HG03095 (cell line): Measurements from ENCODE around the gene ITGB2.

Experiments used
- ATAC-seq: cut with Tn5 transposase; IDR thresholded peaks from one replicate; pipeline ENCODE4 v1.9.1; 2021; ENCODE audit warnings: moderate library complexity; ENCODE audit not compliant: unreplicated experiment

Gene ITGB2

DNA sequence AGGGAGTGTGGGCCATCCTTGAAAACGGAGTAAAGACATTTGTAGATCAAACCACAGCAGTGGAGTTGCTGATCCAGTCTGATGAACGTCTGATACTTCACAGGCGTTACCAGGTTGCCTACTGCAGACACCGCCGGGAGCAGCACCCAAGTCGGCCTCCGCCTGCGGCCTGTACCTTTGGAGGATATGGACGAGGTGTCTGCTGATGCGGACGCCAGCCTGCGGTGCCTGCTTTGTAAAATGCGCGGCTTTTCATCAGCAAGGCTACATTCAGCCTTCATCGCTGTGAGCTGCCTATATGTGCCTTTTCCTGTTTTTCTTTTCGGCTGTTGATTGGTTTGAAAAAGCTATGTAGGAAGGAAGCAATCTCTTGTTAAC lies 35.1 kb upstream of the ITGB2 start:
- ATAC-seq: no peak

- ATAC-seq: no peak
Measured at GRCh38 chr21:44955141-44955797, 34.6 kb upstream of the ITGB2 start.

- ATAC-seq: no peak
Measured at GRCh38 chr21:44954281-44954771, 33.6 kb upstream of the ITGB2 start.

- ATAC-seq: no peak
Measured at GRCh38 chr21:44953628-44954021, 32.9 kb upstream of the ITGB2 start.

DNA sequence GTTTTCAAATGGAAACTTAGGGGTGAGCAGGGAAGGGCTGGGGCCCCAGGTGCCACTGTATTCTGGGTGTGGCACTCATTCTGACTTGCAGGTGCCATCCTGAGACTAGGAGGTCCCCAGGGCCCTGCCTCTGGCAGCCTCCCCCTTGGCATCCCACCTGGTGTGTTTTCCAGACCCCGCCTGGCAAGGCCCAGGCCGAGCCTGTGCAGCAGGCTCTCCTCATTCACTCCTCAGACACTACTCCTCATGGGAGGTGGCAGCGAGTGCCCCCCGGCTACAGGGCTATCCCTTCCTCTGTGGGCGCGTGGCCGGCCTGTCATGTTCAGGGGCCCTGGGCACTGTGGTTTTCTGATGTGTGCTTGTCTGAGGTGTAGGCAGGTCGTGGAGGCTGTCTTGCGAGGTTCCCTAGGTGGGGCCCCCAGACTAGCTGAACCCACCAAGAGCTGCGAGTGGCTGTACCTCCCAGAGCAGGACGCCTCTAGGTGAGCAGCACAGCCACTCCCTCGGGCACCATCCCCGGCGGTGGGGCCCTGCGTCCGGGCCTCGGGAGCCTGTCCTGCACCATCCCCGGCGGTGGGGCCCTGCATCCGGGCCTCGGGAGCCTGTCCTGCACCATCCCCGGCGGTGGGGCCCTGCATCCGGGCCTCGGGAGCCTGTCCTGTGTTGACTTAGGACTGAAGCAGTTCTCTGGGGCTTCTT lies 32.4 kb upstream of the ITGB2 start:
- ATAC-seq: no peak

- ATAC-seq: no peak
Measured at GRCh38 chr21:44952116-44952928, 31.6 kb upstream of the ITGB2 start.

DNA sequence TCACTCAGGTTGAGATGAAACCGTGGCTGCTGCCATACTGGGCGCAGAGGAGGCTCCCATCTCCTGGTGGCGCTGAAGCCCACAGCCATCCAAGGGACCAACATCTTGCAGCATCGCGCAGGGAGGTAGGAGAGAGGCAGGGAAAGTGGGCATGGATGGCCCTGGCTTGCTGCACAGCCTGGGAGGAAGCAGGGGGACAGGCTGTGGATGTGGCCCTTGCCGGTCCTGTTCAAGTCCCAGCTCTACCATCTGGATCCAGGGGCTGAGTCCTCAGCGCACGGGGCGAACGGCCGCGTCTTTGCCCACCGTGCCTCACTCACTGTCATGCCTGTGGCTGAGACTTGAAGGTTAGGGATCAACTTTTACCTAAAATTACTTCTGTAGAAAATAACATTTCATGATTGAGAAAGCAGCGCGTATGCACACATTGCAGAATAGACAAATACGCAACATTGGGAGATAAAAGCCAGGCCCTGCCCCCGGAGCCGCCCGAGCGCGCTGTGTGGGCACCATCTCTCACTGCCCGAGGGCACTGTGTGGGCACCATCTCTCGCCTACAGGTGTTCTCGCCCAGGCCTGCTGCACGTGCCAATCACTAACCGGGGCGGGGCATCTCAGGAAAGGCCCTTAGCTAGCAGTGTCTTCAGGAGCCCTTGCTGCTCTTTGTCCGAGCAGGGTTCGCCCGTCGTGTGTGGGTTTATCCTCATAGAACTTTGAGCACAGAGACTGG lies 30.7 kb upstream of the ITGB2 start:
- ATAC-seq: no peak

DNA sequence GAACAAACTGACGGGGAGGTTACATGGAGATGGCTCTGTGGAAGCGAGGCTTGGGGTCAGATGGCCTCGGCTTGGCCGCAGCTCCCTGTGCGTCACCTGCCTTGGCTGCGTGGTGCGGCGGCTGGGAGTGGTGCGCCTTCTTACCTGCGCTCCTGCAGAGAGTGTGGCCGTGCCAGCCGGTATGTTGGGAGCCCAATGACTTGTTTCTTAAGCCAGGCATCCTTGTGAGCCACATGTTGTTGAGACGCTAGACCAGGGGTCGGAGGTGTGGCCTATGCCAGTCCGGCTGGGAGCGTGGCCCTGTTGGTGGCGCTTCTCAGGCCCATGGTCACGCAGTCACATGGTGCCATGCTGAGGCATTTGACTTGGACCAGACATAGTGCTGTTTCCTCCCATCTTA lies 29.7 kb upstream of the ITGB2 start:
- no peak for ATAC-seq

GRCh38 chr21:44949779-44950198 lies 29.1 kb upstream of the ITGB2 start:
- no peak for ATAC-seq

DNA sequence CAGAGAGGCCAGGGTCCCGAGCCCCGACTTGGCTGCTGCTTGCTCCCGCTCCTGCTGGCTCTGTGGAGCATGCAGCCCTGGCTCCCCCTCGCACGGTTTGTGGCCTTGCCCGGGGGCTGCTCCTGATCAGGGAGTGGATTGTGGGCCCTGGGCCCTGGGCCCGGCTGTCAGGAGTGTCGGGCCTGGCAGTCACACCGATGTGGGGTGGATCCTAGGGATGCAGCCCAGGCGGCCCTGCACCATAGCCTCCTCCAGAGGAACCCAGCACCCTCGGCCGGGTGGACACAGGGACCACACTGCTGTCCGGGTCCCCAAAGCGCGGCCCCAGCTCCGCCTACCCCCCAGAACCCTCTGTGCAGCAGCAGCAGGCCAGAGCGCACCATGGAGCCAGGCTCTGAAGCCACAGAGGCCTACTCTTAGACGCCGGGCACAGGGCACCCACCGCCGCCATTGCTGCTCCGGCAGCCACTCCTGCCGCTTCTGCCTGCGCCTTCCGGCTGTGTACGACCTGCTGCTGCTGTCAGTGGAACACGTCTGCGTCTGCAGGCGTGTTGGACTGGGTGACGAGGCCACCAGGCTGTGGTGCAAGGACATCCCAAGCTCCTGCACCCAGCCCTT lies 28.6 kb upstream of the ITGB2 start:
- no peak for ATAC-seq

DNA sequence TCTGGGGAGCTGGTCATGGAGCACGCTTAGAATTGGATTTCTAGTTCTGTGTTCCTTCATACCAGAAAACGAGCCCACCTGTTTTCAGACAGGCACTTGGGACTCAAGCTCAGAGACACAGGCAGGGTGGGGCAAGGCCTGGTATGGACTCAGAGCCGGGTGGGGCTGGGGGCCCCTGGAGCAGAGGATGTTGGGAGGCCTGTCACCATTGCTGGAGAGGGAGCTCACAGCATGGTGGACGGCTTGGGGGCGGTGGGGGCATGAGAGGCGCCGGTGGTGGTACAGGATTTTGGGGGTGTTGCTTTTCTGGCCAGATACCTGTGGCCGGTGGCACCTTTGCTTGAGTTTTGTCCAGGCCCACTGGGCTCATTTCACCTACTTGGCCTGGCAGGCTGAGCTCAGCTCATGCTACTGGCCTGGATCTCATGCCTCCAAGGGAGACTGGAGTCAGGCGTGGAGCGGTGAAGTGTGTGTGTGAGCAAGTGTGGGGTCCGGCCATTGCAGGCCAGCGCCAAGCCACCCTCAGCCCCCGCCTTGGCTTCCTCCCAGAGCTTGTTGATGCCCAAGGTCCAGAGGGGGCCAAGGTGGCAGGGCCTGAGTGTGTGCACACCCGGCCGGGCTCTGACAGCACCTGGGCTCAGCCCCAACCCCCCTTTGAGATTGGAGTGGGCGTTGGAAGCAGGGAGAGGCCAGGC lies 27.9 kb upstream of the ITGB2 start:
- ATAC-seq: no peak

- no peak for ATAC-seq
Measured at GRCh38 chr21:44947930-44948331, 27.2 kb upstream of the ITGB2 start.

- ATAC-seq: no peak
Measured at GRCh38 chr21:44947111-44947929, 26.6 kb upstream of the ITGB2 start.

DNA sequence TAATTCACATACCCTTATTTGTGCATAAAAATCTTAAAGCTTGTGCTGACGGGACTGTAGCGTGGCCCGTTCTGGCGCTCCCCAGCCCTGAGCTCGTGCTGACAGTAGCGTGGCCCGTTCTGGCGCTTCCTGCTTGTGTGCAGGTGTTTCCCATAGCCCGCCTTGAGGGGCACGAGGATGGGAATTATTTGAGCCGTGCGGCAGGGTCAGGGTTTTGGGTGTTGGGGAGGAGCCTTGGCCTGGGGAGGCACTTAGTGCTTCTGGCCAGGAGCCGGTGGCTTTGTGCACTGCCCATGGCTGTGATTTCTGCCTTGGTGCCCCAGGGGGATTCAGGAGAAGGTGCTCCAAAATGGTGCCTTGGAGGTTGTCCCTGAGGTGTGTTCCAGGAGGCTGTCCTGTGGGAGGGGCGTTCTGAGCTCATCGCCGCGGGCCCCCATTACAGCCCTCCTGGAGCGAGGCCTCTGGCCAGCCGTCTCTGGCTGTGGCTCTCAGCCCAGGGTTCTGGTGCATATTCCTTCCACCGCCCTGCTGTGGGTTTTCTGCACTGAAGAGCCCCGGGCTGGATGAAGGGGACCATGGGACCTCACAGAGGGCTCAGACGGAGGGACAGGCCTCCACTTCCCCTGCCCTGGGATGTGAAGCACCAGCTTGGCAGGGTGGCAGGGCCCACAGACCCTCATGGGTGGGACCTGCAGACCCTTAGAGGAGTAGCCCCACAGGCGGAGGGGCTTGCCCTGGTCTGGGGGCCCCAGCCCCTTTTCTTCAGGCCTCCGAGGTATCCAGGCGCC lies 25.7 kb upstream of the ITGB2 start:
- ATAC-seq: no peak

GRCh38 chr21:44944596-44944995 lies 23.9 kb upstream of the ITGB2 start:
- no peak for ATAC-seq

DNA sequence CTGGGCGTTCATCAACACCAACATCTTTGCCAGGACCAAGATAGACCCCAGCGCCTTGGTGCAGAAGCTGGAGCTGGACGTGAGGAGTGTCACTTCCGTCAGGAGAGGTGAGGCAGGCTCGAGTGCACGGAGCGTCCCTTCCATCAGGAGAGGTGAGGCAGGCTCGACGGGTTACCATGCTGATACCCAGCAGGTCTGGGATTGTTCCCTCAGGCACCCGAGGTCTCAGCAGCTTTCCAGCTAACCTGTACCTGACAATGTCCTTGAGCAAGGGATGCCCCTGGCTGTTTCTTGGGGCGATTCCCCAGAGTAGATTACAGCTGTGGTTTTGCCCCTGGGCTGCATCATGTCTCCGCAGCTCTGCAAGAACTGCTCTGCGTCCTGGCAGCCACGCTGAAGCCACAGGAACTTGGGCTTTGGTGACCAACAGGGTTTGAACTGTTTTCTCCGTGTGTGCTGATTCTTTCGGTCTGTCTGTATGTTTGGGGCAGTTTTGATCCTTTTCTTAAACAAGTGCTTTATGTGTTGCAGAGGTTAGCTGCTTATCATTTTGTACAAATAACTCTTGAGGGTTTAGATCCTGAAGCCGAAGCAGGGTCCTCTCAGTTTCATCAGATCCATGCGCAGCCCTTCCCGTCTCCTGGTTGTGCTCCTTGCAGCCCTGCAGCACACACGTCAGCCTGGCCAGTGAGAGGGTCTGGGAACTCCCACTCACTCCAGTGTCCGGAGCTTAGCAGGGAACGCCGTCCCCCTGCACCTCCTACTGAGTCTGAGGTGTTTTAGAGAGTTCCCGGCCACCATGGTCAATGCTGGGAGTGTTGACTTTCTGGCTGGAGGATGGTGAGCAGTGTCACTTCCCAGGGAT lies 23.2 kb upstream of the ITGB2 start:
- ATAC-seq: no peak

DNA sequence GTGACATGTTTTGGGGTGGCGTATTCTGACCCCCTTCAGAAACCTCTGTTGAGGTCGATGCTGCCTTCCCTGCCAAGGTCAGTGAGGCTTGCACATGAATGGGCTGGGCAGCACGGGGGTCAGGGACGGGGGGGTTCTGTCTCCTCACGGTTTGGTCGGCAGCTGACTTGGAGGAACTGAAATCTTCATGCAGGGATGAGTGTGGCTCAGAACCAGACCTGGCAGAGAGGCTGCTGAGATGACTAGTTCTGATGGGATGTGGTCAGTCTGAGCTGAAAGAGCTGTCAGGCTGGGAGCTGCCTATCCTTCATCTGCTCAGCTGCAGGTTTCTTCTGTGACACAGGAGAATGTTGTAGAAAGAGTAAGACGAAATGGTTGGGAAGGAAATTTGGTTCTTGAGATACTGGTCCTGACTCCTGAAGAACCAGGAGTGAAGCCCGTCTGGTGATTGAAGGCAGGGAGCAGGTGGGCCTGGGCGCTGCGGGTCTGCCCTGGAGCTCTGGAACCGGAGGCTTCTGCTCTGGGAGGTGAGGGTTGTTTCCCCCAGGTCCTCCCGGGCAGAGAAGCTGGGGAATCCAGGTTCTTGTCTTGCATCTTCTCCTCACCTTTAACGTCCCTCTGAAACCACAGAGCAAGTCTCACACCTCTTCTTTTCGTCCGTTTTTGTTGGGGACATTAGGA lies 22.4 kb upstream of the ITGB2 start:
- ATAC-seq: no peak
